Fibroblast of skin of abdomen (primary cell): Measurements from ENCODE around the gene TXNDC11.

Source experiments
- DNase-seq: peaks from one replicate; pipeline ENCODE4 v3.0.0-alpha.2; 2013

TXNDC11 gene

DNA sequence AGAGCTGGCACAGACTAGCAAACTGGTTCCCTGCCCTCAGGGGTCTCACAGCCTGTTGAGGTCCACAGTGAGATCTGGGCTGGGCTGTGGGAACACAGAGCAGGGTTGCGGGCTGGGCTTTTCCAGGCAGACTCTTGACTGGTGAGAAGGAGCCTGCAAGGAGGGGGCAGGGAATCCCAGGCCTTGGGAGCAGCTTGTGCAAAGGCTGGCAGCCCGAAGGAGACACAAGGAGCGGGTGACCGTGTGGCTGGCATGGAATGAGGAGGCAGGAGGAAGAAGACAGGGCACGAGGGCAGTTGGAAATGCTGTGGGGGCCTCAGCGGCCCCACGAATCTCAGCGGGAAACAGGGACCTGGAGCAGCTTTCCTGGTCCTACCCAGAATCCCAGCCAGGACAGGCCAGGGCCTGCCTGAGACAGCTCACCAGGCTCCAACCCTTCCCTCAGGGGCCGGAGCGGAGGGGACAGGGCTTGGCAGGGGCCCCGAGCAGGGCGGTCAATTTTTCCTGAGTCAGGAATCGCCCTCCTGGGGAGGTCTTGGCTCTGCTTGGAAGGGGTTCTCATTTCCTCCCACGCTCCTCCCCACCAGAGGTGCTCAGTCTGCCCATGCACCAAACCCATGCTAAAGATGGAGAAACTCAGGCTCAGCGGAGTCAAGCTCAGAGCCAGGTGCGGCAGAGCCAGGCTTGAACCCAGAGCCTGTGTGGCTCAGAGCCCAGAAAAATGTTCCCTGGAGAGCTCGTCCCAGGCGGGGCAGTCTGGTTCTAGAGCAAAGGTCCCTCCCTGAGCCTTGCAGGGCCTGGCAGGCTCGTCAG lies 83.6 kb downstream of the TXNDC11 start:
- DNase-seq, result no peak

GRCh38 chr16:11657556-11657955 lies 85.1 kb downstream of the TXNDC11 start:
- DNase-seq, result no peak

DNA sequence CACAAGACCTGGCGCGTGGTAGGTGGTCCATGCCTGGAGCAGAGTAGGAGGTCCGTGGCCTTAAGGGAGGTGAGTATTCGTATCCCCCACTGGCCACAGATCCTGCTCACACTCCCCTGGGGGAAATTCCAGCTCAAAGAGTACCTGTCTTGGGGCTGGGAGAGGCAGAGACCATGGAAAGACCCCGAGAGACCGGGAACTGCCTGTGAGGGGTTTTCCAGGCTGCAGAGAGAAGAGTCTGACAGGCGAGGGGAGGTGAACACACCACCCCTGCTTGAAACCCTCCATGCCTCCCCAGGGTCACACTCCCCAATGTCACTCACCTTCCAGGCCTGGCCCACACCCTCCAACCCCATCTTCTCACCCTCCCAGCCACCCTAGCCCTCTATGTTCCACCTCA lies 87.0 kb downstream of the TXNDC11 start:
- DNase-seq, result no peak

DNA sequence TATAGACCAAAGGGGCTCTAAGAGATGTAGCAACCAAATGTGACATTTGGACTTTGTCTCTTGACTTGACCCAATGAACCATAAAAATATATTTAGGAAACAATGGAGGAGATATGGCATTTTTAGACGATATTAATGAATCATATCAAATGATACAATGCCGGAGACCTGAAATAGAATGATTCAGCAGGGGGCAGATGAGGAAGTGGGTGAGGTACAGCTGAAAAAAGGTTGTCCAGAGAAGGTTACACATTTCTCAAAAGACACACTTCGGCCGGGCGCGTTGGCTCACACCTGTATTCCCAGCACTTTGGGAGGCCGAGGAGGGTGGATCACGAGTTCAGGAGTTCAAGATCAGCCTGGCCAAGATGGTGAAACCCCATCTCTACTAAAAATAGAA lies 90.9 kb downstream of the TXNDC11 start:
- DNase-seq, result no peak

DNA sequence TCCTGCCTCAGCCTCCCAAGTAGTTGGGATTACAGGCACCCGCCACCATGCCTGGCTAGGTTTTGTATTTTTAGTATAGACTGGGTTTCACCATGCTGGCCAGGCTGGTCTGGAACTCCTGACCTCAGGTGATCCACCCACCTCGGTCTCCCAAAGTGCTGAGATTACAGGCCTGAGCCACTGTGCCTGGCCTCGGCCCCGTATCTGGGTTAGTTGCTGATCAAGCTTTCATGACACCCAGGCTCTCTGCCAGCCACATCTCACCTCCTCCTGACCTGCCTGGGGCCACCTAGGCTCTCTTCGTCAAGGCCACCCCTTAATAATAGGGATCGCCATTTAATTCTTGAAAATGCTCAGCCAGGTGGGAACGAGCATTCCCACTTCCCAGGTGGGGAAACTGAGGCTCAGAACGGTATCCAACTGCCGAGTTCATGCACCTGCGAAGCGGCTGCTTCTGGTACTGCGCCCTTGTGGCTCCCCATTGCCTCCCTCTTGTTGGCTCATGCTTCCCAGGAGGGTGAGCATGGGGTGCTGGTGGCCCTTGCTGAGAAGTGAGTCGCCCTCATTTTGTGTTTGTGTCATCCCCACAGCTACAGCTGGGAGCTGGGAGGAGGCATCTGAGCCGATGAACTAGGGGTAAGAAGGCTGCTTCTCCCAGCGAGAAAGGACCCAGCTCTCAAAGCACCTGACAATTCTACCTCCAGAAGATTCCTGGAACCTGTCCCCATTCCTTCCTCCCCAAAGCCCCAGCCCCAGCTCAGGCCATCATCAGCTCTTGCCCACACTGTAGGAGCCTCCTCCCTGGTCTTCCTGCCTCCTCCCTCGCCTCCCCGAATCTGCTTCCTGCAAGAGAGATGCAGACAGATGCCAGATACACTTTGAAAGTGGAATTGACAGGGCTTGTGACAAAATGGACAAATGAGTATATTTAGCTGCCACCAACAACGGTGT lies 91.7 kb downstream of the TXNDC11 start:
- no peak for DNase-seq

- no peak for DNase-seq
Observed at GRCh38 chr16:11649276-11649675, 93.4 kb downstream of the TXNDC11 start.

DNA sequence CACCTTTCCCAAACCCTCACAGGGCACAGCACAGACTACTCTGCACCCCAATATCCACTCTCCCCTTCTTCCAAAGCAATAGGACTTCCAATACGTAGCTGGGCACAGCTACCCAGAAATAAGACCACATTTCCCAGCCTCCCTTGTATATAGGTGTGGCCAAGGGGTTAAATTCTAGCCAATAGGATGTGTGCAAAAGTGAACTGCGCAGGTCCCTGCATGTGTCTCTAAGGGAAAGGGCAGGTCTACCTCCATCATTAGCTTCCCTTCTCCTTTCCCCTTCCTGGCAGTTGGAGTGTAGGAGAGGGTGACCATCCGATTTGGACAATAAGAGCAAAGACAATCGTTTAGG lies 99.9 kb downstream of the TXNDC11 start:
- no peak for DNase-seq

DNA sequence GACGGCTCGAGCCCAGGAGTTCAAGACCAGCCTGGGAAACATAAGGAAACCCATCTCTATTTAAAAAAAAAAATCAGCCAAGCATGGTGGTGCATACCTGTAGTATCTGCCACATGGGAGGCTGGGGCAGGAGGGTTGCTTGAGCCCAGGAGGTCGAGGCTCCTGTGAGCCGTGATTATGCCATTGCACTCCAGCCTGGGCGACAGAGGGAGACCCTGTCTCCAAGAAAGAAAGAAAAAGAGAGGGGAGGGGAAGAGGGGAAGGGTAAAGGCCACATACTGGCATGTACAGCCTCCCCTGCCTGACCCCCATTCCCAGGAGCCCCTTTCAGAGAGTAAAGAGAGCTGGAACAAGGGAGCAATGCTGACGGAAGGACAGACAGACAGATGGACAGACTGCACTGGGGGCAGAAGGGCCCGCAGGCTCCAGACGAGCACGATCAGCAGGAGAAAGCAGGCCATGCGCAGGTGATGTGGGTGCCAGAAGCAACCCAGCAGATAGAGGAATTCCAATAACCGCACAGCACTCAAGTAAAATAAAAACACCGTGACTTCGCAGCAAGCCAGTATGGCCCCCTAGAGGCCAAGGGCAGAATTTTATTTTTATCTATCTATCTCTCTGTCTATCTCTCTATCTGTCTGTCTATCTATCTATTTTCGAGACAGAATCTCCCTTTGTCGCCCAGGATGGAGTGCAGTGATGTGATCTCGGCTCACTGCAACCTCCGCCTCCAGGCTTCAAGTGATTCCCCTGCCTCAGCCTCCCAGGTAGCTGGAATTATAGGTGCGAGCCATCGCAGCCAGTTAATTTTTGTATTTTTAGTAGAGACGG lies 101.5 kb downstream of the TXNDC11 start:
- DNase-seq, result peak; percentile 63

- peak; percentile 95 for DNase-seq
Observed at GRCh38 chr16:11639925-11640899, 102.4 kb downstream of the TXNDC11 start.

GRCh38 chr16:11639008-11639562 lies 103.6 kb downstream of the TXNDC11 start:
- DNase-seq, result no peak

DNA sequence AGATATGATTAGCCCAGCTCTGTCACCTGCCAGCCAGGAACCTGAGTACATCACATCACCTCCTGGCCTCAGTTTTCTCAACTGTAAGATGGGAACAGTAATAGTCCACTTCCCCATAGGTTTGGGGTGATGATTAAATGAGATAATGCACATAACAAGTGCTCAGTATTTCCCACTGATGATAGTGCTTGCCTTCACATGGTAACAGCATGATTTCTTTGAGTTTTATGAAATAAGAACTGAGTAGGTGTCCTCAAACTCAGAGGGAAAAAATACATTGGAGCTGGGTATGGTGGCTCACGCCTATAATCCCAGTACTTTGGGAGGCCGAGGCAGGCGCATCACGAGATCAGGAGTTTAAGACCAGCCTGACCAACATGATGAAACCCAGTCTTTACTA lies 104.5 kb downstream of the TXNDC11 start:
- no peak for DNase-seq

DNA sequence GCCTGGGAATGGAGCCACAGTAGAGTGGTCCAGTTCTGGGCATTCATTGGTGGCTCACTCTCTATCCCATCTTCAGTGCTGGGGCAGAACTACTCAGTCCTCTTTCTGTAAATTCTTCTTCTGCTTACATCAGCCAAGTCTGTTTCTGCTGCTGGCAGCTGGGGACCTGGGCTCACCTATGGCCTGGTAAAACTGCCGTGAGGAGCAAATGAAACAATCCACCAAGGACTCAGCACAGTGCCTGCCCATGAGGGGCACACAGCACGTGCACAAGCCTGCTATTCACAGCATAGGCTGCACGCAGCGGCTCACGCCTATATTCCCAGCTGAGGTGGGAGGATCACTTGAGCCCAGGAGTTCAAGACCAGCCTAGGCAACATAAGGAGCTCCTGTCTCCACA lies 105.3 kb downstream of the TXNDC11 start:
- no peak for DNase-seq

- no peak for DNase-seq
Observed at GRCh38 chr16:11636172-11636721, 106.4 kb downstream of the TXNDC11 start.

DNA sequence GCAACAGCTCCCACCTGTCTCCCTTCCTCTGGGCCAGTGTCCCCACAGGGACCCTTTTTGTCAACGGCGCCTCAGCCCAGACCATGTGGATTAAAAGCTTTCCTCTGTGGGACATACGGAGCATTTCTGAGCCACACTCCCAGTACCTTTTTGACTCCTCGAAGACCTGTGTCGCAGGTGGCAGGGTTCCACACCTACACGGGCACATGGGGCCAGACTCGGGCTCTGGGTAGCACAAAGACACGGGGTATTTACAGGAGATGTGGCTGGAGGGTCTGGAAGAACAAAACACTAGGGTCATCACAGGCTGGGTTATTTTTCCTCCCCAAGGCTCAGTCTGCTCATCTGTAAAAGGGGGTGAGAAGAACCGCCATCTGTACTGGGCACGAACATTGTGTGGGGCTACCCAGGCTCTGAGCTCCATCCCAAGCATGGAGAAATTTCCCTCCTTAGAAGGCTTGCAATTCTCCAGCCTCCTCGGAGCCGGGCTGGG lies 106.9 kb downstream of the TXNDC11 start:
- DNase-seq, result no peak

DNA sequence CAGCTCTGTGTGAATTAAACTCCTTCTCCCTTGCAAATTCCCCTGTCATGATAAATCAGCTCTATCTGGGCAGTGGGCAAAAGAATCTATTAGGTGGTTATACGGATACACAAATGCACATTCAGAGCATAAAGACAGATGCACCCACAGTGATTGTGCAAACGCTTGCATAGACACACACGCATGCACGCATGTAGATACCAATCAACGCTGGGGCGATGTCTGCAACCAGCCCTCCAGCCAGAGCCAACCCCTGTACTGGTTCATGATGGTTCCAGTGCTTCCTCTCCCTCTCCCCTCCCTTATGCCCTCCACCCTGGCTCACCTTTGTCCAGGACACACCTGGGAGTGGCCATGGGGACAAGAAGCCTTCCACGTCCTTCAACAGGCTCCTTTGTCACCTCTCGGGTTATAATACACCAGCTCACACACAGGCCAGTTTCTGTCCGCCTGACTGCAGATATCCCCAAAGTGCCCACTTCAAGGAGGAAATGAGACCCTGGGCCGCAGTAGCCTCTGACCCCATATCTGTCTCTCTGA lies 107.5 kb downstream of the TXNDC11 start:
- DNase-seq, result no peak

DNA sequence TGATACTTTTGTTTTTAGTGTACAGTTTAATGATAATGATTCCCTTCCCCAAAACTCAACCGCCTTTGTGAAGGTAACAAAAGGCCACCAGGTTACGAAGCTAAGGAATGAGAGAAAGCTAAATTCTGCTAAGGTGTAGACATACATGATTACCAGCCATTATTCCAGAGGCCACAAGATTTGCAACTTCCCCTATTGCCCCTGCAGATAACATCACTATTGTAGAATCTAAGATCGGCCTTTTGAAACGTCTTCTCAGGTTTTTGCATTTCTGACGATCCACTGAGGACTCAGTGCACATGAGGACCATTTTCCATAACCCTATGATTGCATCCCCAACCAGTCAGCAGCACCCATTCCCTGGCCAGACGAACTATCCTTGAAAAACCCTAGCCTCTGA lies 108.3 kb downstream of the TXNDC11 start:
- DNase-seq, result no peak

GRCh38 chr16:11633113-11633512 lies 109.5 kb downstream of the TXNDC11 start:
- DNase-seq, result no peak

GRCh38 chr16:11632455-11632939 lies 110.2 kb downstream of the TXNDC11 start:
- peak; percentile 78 for DNase-seq

- DNase-seq, result no peak
Observed at GRCh38 chr16:11631214-11631613, 111.4 kb downstream of the TXNDC11 start.

GRCh38 chr16:11630768-11631056 lies 111.9 kb downstream of the TXNDC11 start:
- DNase-seq, result no peak
